Measurements from ENCODE around the gene ZNF793.

The ZNF793 gene

DNA sequence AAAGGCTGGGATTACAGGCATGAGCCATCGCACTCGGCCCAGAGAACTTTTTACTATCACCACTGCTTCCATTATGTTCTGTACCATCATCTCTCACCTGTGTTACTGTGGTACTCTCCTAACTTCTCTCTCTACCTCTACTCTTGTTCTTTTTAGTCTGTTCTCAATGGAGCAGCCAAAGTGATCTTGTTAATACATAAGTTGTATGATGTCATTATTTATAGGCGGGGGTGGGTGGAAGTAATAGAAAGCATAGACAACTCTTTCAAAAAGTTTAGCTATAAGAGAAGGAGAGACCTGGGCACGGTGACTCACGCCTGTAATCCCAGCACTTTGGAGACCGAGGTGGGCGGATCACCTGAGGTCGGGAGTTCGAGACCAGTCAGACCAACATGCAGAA, 34.6 kb upstream of the ZNF793 start:
- no peak for DNase-seq (ENCODE audit: low spot score)
- no peak for TF ChIP-seq CTCF (IDR thresholded peaks at IDR 0.05; ENCODE audit: extremely low read depth, missing control alignments)

DNA sequence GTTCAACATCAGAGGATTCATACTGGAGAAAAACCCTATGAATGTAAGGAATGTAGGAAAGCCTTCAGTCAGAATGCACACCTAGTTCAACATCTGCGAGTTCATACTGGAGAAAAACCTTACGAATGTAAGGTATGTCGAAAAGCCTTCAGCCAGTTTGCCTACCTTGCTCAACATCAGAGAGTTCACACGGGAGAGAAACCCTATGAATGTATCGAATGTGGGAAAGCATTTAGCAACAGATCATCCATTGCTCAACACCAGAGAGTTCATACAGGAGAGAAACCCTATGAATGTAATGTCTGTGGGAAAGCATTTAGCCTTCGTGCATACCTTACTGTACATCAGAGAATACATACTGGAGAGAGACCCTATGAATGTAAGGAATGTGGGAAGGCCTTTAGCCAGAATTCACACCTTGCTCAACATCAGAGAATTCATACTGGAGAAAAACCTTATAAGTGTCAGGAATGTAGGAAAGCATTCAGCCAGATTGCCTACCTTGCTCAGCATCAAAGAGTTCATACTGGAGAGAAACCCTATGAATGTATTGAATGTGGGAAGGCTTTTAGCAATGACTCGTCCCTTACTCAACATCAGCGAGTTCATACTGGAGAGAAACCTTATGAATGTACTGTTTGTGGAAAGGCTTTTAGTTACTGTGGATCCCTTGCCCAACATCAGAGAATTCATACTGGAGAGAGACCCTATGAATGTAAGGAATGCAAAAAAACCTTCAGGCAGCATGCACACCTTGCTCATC, 22.2 kb upstream of the ZNF793 start:
- TF ChIP-seq CTCF (IDR thresholded peaks at IDR 0.05; ENCODE audit: extremely low read depth, missing control alignments), result no peak

DNA sequence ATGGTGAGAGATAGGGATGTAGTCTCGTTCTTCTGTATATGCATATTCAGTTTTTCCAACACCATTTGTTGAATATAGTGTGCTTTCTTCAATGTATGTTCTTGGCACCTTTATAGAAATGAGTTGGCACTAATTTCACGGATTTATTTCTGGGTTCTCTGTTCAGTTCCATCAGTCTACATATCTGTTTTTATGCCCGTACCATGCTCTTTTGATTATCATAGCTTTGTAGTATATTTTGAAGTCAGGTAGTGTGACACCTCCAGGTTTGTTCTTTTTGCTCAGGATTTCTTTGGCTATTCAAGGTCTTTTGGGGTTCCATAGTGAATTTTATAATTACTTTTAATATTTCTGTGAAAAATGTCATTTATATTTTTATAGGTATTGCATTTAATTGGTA, 14.5 kb upstream of the ZNF793 start:
- DNase-seq (ENCODE audit: low spot score), result no peak
- no peak for TF ChIP-seq CTCF (IDR thresholded peaks at IDR 0.05; ENCODE audit: extremely low read depth, missing control alignments)

More for the DNA sequence above, 22.2 kb upstream of the ZNF793 start:
- DNase-seq (ENCODE audit: low spot score), result no peak

GRCh38 chr19:37505958-37506386, 767 bp upstream of the ZNF793 start:
- no peak for DNase-seq (ENCODE audit: low spot score)
- TF ChIP-seq CTCF (IDR thresholded peaks at IDR 0.05; ENCODE audit: extremely low read depth, missing control alignments), result no peak

DNA sequence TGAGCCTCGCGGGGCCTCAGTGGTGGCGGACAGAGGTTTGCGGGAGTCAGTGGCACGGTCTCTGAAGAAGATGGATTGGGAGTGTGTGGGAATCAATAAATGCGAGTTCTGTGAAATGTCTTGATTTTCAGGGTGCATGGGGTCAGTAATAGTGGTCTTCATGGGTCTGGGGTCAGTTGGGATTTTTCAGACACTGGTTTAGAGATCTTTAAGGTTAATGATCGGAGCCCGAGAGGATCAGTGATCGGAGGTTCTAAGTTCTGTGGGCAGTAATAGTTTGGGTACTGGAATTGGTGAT, 377 bp downstream of the ZNF793 start:
- no peak for TF ChIP-seq CTCF (IDR thresholded peaks at IDR 0.05; ENCODE audit: extremely low read depth, missing control alignments)

DNA sequence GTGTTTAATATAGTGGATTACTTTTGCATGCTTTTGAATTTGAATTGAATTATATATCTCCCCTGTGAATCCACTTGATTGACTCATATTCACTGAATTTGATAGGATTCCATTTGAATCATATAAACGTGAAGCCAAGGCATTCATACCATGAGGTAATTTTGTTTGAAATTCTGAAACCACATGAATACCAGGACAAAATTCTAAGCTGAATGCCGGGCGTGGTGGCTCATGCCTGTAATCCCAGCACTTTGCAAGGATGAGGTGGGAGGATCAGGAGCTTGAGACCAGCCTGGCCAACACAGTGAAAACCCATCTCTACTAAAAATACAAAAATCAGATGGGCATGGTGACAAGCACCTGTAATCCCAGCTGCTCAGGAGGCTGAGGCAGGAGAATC, 4.4 kb downstream of the ZNF793 start:
- no peak for TF ChIP-seq CTCF (IDR thresholded peaks at IDR 0.05; ENCODE audit: extremely low read depth, missing control alignments)
- DNase-seq (ENCODE audit: low spot score), result no peak

More for the DNA sequence above, 377 bp downstream of the ZNF793 start:
- no peak for DNase-seq (ENCODE audit: low spot score)

DNA sequence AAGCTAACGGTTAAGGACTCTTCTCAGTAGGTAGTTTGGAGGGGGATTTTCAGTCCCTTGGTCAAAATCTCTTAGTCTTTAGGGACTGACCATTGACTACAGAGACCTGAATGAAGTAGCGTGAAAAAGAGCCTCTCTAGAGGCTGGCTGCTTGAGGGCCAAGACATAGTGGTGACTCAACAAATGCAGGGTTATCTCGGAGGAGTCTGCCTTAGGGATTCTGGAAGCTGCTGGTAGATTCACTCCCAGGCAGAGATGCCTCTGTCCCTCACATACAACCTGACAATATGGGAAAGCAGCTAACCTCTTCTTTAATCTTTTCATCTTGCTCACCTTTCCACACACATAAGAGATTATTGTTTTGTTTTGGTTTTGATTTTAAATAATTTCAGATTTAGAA, 5.1 kb downstream of the ZNF793 start:
- no peak for TF ChIP-seq CTCF (IDR thresholded peaks at IDR 0.05; ENCODE audit: extremely low read depth, missing control alignments)
- DNase-seq (ENCODE audit: low spot score), result no peak
